Keratinocyte (primary cell): Measurements from ENCODE around the gene EEF1A2.

Experiments
- EZH2 ChIP-seq: IDR thresholded peaks from one replicate; pipeline ENCODE4 v1.6.1; 2012; ENCODE audit warnings: inconsistent platforms, mild to moderate bottlenecking, low read length, moderate library complexity
- TF ChIP-seq, protein P1 (sequence below), 3 experiments: IDR thresholded peaks in 1 of 3; conservative IDR thresholded peaks in 1 of 3; optimal IDR thresholded peaks in 1 of 3; 2 replicates in 2 of 3; 3 replicates in 1 of 3; pipeline versions ENCODE3 to v1.5.1; 2011; ENCODE audit warnings: low read length in 3 of 3, mild to moderate bottlenecking in 3 of 3, moderate library complexity in 2 of 3, control low read depth in 1 of 3, inconsistent platforms in 1 of 3; ENCODE audit not compliant: insufficient read depth in 2 of 3; ENCODE audit errors: extremely low read depth in 1 of 3

- no peak for TF ChIP-seq EZH2
- TF ChIP-seq, protein P1, sequence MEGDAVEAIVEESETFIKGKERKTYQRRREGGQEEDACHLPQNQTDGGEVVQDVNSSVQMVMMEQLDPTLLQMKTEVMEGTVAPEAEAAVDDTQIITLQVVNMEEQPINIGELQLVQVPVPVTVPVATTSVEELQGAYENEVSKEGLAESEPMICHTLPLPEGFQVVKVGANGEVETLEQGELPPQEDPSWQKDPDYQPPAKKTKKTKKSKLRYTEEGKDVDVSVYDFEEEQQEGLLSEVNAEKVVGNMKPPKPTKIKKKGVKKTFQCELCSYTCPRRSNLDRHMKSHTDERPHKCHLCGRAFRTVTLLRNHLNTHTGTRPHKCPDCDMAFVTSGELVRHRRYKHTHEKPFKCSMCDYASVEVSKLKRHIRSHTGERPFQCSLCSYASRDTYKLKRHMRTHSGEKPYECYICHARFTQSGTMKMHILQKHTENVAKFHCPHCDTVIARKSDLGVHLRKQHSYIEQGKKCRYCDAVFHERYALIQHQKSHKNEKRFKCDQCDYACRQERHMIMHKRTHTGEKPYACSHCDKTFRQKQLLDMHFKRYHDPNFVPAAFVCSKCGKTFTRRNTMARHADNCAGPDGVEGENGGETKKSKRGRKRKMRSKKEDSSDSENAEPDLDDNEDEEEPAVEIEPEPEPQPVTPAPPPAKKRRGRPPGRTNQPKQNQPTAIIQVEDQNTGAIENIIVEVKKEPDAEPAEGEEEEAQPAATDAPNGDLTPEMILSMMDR (optimal IDR thresholded peaks at IDR 0.05 in 1 of 3, IDR thresholded peaks at IDR 0.05 in 1 of 3, conservative IDR thresholded peaks at IDR 0.05 in 1 of 3; ENCODE audit: extremely low read depth in 1 of 3, insufficient read depth in 2 of 3, low read length in 3 of 3) = no peak
These were observed 58.4 kb downstream of the EEF1A2 start for GRCh38 chr20:63440366-63440955.
